LNCaP clone FGC (cell line): Measurements from ENCODE around the gene PGLYRP3.

Experiments
- DNase-seq: peaks from one replicate; pipeline ENCODE4 v3.0.0-alpha.2; 2011; ENCODE audit warnings: low read depth
- H3K4me3 ChIP-seq: 2 replicates; pipeline ENCODE4 v1.5.1; 2011; ENCODE audit warnings: mild to moderate bottlenecking, low read depth, low read length, control low read depth
- CTCF ChIP-seq: IDR thresholded peaks from 2 replicates; pipeline ENCODE4 v1.5.1; 2012; ENCODE audit warnings: mild to moderate bottlenecking; ENCODE audit not compliant: control insufficient read depth, insufficient read depth; ENCODE audit errors: extremely low read depth

PGLYRP3 gene

GRCh38 chr1:153259387-153259786, 53.4 kb downstream of the PGLYRP3 start, which contains the start of gene LORICRIN:
LORICRIN (plus strand) TSS chr1:153259687; CDS start chr1:153260950, 1,263 bp downstream.
- H3K4me3 ChIP-seq = no peak within 1 kb of the TSS
- no peak for TF ChIP-seq CTCF
- DNase-seq = no peak

GRCh38 chr1:153253693-153254092, 59.1 kb downstream of the PGLYRP3 start:
- TF ChIP-seq CTCF = no peak
- no peak overlapping the region for H3K4me3 ChIP-seq
- no peak for DNase-seq

GRCh38 chr1:153253076-153253475, 59.7 kb downstream of the PGLYRP3 start:
- TF ChIP-seq CTCF = no peak
- H3K4me3 ChIP-seq = no peak overlapping the region
- DNase-seq = no peak

- TF ChIP-seq CTCF = no peak
- DNase-seq = no peak
- H3K4me3 ChIP-seq = no peak overlapping the region
Observed at GRCh38 chr1:153251988-153252387, 60.8 kb downstream of the PGLYRP3 start.

GRCh38 chr1:153251562-153251961, 61.2 kb downstream of the PGLYRP3 start:
- no peak for TF ChIP-seq CTCF
- H3K4me3 ChIP-seq = no peak overlapping the region
- DNase-seq = no peak

- no peak for TF ChIP-seq CTCF
- DNase-seq = no peak
- H3K4me3 ChIP-seq = no peak overlapping the region
Observed at GRCh38 chr1:153251087-153251486, 61.7 kb downstream of the PGLYRP3 start.

- TF ChIP-seq CTCF = no peak
- no peak for DNase-seq
- H3K4me3 ChIP-seq = no peak overlapping the region
Observed at GRCh38 chr1:153250166-153250565, 62.6 kb downstream of the PGLYRP3 start.
